CD14-positive monocyte (primary cell): ENCODE measurements around the gene TFDP2. TPM values are rescaled to one million over a fixed set of nuclear protein-coding genes. Genes with fewer than 3 reads are reported as not detected.

Experiments
- DNase-seq, 3 donors: peaks; one replicate each; pipeline ENCODE4 v3.0.0-alpha.2; 2011 to 2022
- H2AFZ ChIP-seq: 2 replicates; pipeline ENCODE4 v1.6.0; 2012; ENCODE audit warnings: mild to moderate bottlenecking, low read depth, low read length, inconsistent platforms; ENCODE audit not compliant: insufficient read depth, poor library complexity, severe bottlenecking
- H3K27ac ChIP-seq, 2 donors: 1 replicate in 1 of 2; 2 replicates in 1 of 2; pipeline ENCODE4 v1.5.1; 2012 to 2013; ENCODE audit warnings: low read length in 2 of 2, control low read depth in 1 of 2, inconsistent platforms in 1 of 2, low read depth in 1 of 2, mild to moderate bottlenecking in 1 of 2
- H3K27me3 ChIP-seq, 2 donors: one replicate each; pipeline versions ENCODE4 v1.6.0 to v1.6.1; 2011 to 2013; ENCODE audit warnings: low read length in 2 of 2; ENCODE audit not compliant: control insufficient read depth in 2 of 2, insufficient read depth in 2 of 2
- H3K36me3 ChIP-seq, 2 donors: replicated peaks in 1 of 2; 1 replicate in 1 of 2; 2 replicates in 1 of 2; pipeline versions ENCODE4 v1.5.1 to v1.6.1; 2012 to 2013; ENCODE audit warnings: low read length in 2 of 2, control low read depth in 1 of 2, inconsistent platforms in 1 of 2, mild to moderate bottlenecking in 1 of 2; ENCODE audit not compliant: insufficient read depth in 2 of 2, control insufficient read depth in 1 of 2
- H3K4me1 ChIP-seq, 2 donors: 1 replicate in 1 of 2; 2 replicates in 1 of 2; pipeline versions ENCODE4 v1.5.1 to v1.6.1; 2012 to 2013; ENCODE audit warnings: low read length in 2 of 2, control low read depth in 1 of 2, inconsistent platforms in 1 of 2, mild to moderate bottlenecking in 1 of 2, moderate library complexity in 1 of 2; ENCODE audit not compliant: insufficient read depth in 2 of 2, control insufficient read depth in 1 of 2
- H3K4me2 ChIP-seq: replicated peaks from 2 replicates; pipeline ENCODE3; 2012; ENCODE audit warnings: low read length, moderate library complexity, mild to moderate bottlenecking; ENCODE audit not compliant: poor library complexity, severe bottlenecking; ENCODE audit errors: extremely low read depth
- H3K4me3 ChIP-seq, 3 experiments: fragments of 200-600 bp in 1 of 3; sonication (generic) in 1 of 3; replicated peaks in 1 of 3; 1 replicate in 2 of 3; 2 replicates in 1 of 3; pipeline ENCODE4 v1.5.1; 2011 to 2013; ENCODE audit warnings: low read length in 3 of 3, mild to moderate bottlenecking in 3 of 3, control low read depth in 2 of 3, low read depth in 2 of 3, inconsistent platforms in 1 of 3, moderate library complexity in 1 of 3
- H3K79me2 ChIP-seq: 2 replicates; pipeline ENCODE4 v1.6.0; 2012; ENCODE audit warnings: mild to moderate bottlenecking, control low read depth, inconsistent platforms, low read length, moderate library complexity; ENCODE audit not compliant: insufficient read depth
- H3K9ac ChIP-seq: 2 replicates; pipeline ENCODE4 v1.6.0; 2017; ENCODE audit warnings: low read length, mild to moderate bottlenecking; ENCODE audit not compliant: insufficient read depth, poor library complexity, severe bottlenecking
- H3K9me3 ChIP-seq, 2 donors: replicated peaks in 1 of 2; 1 replicate in 1 of 2; 2 replicates in 1 of 2; pipeline versions ENCODE4 v1.5.1 to v1.6.1; 2012 to 2013; ENCODE audit warnings: low read length in 2 of 2, control low read depth in 1 of 2; ENCODE audit not compliant: control insufficient read depth in 1 of 2, insufficient read depth in 1 of 2
- H4K20me1 ChIP-seq: 2 replicates; pipeline ENCODE4 v1.6.0; 2012; ENCODE audit warnings: mild to moderate bottlenecking, low read length, control low read depth, moderate library complexity; ENCODE audit not compliant: insufficient read depth
- H3K27ac Mint-ChIP-seq, 7 donors: one replicate each; pipeline ENCODE4 v1.8.0; 2020; ENCODE audit warnings: mild to moderate bottlenecking in 7 of 7, mixed read lengths in 7 of 7, moderate library complexity in 6 of 7, inconsistent platforms in 2 of 7
- H3K27me3 Mint-ChIP-seq, 3 donors: one replicate each; pipeline ENCODE4 v1.8.0; 2021 to 2022; ENCODE audit warnings: low read depth in 3 of 3, mild to moderate bottlenecking in 3 of 3, mixed read lengths in 3 of 3, moderate library complexity in 3 of 3, inconsistent platforms in 1 of 3
- H3K36me3 Mint-ChIP-seq, 2 donors: one replicate each; pipeline ENCODE4 v1.8.0; 2020; ENCODE audit warnings: mixed read lengths in 2 of 2, inconsistent platforms in 1 of 2, mild to moderate bottlenecking in 1 of 2
- H3K4me1 Mint-ChIP-seq: one replicate; pipeline ENCODE4 v1.8.0; 2020; ENCODE audit warnings: mild to moderate bottlenecking, mixed read lengths
- H3K4me3 Mint-ChIP-seq, 2 donors: one replicate each; pipeline ENCODE4 v1.8.0; 2020; ENCODE audit warnings: mild to moderate bottlenecking in 2 of 2, mixed read lengths in 2 of 2, moderate library complexity in 1 of 2
- H3K9me3 Mint-ChIP-seq, 7 donors: one replicate each; pipeline ENCODE4 v1.8.0; 2020 to 2022; ENCODE audit warnings: mixed read lengths in 7 of 7, mild to moderate bottlenecking in 6 of 7, moderate library complexity in 6 of 7, inconsistent platforms in 2 of 7
- WGBS: methylation state at CpG from one replicate; pipeline ENCODE4 v1.1.5; 2013; ENCODE audit warnings: missing lambda C conversion rate; ENCODE audit not compliant: insufficient coverage; 5-methylcytosine and 5-hydroxymethylcytosine counted together
- intact Hi-C, 2 donors: fragments of 100-400 bp; cut with micrococcal nuclease; formaldehyde crosslinking; loops; one replicate each; pipeline versions ENCODE4 v1.15.0 to v1.15.1; 2023
- polyA plus RNA-seq, 3 donors: library from polyadenylated mRNA; depleted of rRNA in 1 of 3; unstranded in 2 of 3; stranded (reverse) in 1 of 3; fragments of 300-500 nt in 2 of 3; fragments of >200 nt in 1 of 3; fragmentation: Illumina TruSeq in 2 of 3; gene quantifications; 1 replicate in 2 of 3; 2 replicates in 1 of 3; pipeline ENCODE4 v1.2.3, GENCODE V29; 2012 to 2021
- TF ChIP-seq, protein P1 (sequence below): fragments of 200-600 bp; IDR thresholded peaks from one replicate; pipeline ENCODE4 v1.8.0; 2022; ENCODE audit warnings: antibody characterized with exemption, mild to moderate bottlenecking

The TFDP2 gene
- polyA plus RNA-seq, 3 donors: 1.1 to 3.5 (median 1.7) TPM

GRCh38 chr3:141959589-141960554 is 189.5 kb downstream of the TFDP2 start:
- 92% methylated on average over 4 of the region's 8 CpGs for WGBS
- Histone ChIP-seq H3K9me3 (no peaks in the 10 kb centered on the region), H3K27ac (no peak overlapping the region), H3K9ac (no peak overlapping the region), H3K36me3 (no peaks in the 10 kb centered on the region), H2AFZ (no peak overlapping the region), H3K4me3 (no peak overlapping the region), H3K4me1 (no peaks in the 10 kb centered on the region), H3K27me3 (no peaks in the 10 kb centered on the region), H3K79me2 (no peaks in the 10 kb centered on the region), H3K4me2 (no peak overlapping the region), H4K20me1 (no peaks in the 10 kb centered on the region)
- Mint-ChIP-seq H3K4me3 (no peak overlapping the region), H3K9me3 (peaks cover 0 to 2% (median 0%) of the 10 kb centered on the region in 7 donors), H3K27ac (no peak overlapping the region), H3K36me3 (peaks cover 6 to 10% of the 10 kb centered on the region in 2 donors), H3K27me3 (no peaks in the 10 kb centered on the region), H3K4me1 (peaks cover 1% of the 10 kb centered on the region)
- no peak for DNase-seq
- intact Hi-C loops: loop anchor here (5.0 to 10.0 kb wide), 2 partner anchors 322 to 325 kb away; no protein-coding TSS in a partner anchor
- TF ChIP-seq, protein P1, sequence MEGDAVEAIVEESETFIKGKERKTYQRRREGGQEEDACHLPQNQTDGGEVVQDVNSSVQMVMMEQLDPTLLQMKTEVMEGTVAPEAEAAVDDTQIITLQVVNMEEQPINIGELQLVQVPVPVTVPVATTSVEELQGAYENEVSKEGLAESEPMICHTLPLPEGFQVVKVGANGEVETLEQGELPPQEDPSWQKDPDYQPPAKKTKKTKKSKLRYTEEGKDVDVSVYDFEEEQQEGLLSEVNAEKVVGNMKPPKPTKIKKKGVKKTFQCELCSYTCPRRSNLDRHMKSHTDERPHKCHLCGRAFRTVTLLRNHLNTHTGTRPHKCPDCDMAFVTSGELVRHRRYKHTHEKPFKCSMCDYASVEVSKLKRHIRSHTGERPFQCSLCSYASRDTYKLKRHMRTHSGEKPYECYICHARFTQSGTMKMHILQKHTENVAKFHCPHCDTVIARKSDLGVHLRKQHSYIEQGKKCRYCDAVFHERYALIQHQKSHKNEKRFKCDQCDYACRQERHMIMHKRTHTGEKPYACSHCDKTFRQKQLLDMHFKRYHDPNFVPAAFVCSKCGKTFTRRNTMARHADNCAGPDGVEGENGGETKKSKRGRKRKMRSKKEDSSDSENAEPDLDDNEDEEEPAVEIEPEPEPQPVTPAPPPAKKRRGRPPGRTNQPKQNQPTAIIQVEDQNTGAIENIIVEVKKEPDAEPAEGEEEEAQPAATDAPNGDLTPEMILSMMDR: no peak

DNA sequence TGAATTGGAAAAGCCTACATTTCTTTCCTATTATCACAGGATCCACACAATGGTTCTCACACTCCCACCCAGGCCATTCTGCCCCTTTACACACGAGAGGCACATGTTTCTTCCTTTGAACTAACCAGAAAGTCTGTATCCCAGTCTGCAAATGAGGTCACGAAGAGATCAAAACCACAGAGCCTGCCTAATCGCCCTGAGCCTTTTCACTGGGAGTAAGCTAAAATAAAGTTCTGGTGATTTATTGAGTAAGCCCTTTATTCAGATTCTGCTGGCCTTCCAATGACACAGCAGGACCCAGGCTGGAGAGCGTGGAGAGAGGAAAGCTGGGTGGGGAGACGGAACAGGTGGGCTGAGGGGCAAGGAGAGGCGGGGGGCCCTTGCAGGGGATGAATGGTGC is 194.2 kb downstream of the TFDP2 start:
- H3K27me3 ChIP-seq: no peaks in the 10 kb centered on the region
- WGBS: 30% methylated on average over 2 of the region's 6 CpGs
- H4K20me1 ChIP-seq: no peaks in the 10 kb centered on the region
- no peaks in the 10 kb centered on the region for H3K9me3 ChIP-seq
- no peak overlapping the region for H3K4me3 ChIP-seq
- no peak overlapping the region for H3K4me2 ChIP-seq
- peaks cover 14 to 17% of the 10 kb centered on the region in 2 donors for H3K36me3 Mint-ChIP-seq
- peaks cover 1% of the 10 kb centered on the region for H3K4me1 Mint-ChIP-seq
- DNase-seq: no peak
- no peak overlapping the region for H3K4me3 Mint-ChIP-seq
- H3K27ac ChIP-seq: no peak overlapping the region
- no peaks in the 10 kb centered on the region for H3K79me2 ChIP-seq
- H3K27ac Mint-ChIP-seq: peak overlapping the region in 1 of 7 donors; percentile 17
- peaks cover 0 to 8% of the 10 kb centered on the region in 2 donors for H3K36me3 ChIP-seq
- no peaks in the 10 kb centered on the region for H3K27me3 Mint-ChIP-seq
- intact Hi-C loops: no loop called here
- H2AFZ ChIP-seq: no peak overlapping the region
- H3K4me1 ChIP-seq: no peaks in the 10 kb centered on the region
- TF ChIP-seq, protein P1: no peak
- H3K9me3 Mint-ChIP-seq: peaks cover 0 to 2% (median 0%) of the 10 kb centered on the region in 7 donors
- no peak overlapping the region for H3K9ac ChIP-seq
